HL-60 (cell line): Measurements from ENCODE around the gene HERC4.
A peak's percentile ranks its signal among the peaks of the same experiment; 100 is the strongest.

Experiments
- DNase-seq, 2 experiments: peaks; one replicate each; pipeline ENCODE4 v3.0.0-alpha.2; 2010 to 2020; ENCODE audit warnings: low read depth in 1 of 2, low spot score in 1 of 2
- H3K27ac ChIP-seq: fragments of 250-450 bp; sonication (Bioruptor Pico); replicated peaks from 2 replicates; pipeline ENCODE4 v1.5.1; 2020; ENCODE audit warnings: mild to moderate bottlenecking, moderate library complexity
- H3K27me3 ChIP-seq: fragments of 250-450 bp; sonication (Bioruptor Pico); 2 replicates; pipeline ENCODE4 v1.5.1; 2021; ENCODE audit warnings: mild to moderate bottlenecking, moderate library complexity; ENCODE audit not compliant: insufficient read depth, poor library complexity, severe bottlenecking
- H3K4me3 ChIP-seq: replicated peaks from 2 replicates; pipeline ENCODE4 v1.5.1; 2011; ENCODE audit warnings: mild to moderate bottlenecking, control low read depth, low read length; ENCODE audit not compliant: insufficient read depth
- CTCF ChIP-seq: IDR thresholded peaks from one replicate; pipeline ENCODE4 v1.5.1; 2011; ENCODE audit warnings: low read length, control low read depth, inconsistent platforms; ENCODE audit not compliant: insufficient read depth
- GABPA ChIP-seq: IDR thresholded peaks from 2 replicates; pipeline ENCODE4 v1.6.1; 2012; ENCODE audit warnings: low read depth
- POLR2AphosphoS5 ChIP-seq: IDR thresholded peaks from 2 replicates; pipeline ENCODE4 v1.6.1; 2012; ENCODE audit warnings: low read depth
- SPI1 ChIP-seq: IDR thresholded peaks from 2 replicates; pipeline ENCODE4 v1.6.1; 2012; ENCODE audit warnings: low read depth, mild to moderate bottlenecking, borderline replicate concordance
- TF ChIP-seq, protein P1 (sequence below): IDR thresholded peaks from 2 replicates; pipeline ENCODE4 v1.6.1; 2012; ENCODE audit warnings: low read depth; ENCODE audit not compliant: insufficient replicate concordance

The HERC4 gene

GRCh38 chr10:67893637-67894036 lies 181.4 kb downstream of the HERC4 start:
- TF ChIP-seq POLR2AphosphoS5: no peak
- TF ChIP-seq, protein P1, sequence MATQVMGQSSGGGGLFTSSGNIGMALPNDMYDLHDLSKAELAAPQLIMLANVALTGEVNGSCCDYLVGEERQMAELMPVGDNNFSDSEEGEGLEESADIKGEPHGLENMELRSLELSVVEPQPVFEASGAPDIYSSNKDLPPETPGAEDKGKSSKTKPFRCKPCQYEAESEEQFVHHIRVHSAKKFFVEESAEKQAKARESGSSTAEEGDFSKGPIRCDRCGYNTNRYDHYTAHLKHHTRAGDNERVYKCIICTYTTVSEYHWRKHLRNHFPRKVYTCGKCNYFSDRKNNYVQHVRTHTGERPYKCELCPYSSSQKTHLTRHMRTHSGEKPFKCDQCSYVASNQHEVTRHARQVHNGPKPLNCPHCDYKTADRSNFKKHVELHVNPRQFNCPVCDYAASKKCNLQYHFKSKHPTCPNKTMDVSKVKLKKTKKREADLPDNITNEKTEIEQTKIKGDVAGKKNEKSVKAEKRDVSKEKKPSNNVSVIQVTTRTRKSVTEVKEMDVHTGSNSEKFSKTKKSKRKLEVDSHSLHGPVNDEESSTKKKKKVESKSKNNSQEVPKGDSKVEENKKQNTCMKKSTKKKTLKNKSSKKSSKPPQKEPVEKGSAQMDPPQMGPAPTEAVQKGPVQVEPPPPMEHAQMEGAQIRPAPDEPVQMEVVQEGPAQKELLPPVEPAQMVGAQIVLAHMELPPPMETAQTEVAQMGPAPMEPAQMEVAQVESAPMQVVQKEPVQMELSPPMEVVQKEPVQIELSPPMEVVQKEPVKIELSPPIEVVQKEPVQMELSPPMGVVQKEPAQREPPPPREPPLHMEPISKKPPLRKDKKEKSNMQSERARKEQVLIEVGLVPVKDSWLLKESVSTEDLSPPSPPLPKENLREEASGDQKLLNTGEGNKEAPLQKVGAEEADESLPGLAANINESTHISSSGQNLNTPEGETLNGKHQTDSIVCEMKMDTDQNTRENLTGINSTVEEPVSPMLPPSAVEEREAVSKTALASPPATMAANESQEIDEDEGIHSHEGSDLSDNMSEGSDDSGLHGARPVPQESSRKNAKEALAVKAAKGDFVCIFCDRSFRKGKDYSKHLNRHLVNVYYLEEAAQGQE: no peak
- TF ChIP-seq SPI1: no peak
- no peak for TF ChIP-seq GABPA
- no peak for TF ChIP-seq CTCF
- Histone ChIP-seq H3K27ac (no peak overlapping the region), H3K4me3 (no peak overlapping the region), H3K27me3 (no peaks in the 10 kb centered on the region)
- DNase-seq: no peak

- TF ChIP-seq POLR2AphosphoS5 (no peak; the same call in 1 of the 2 replicates), CTCF (no peak), GABPA (no peak), SPI1 (no peak)
- TF ChIP-seq, protein P1: no peak
- DNase-seq: peak; percentile 45 to 88
- no peaks in the 10 kb centered on the region for H3K27me3 ChIP-seq
- peak overlapping the region; percentile 70 for H3K27ac ChIP-seq
- H3K4me3 ChIP-seq: peak overlapping the region; percentile 63
Observed at GRCh38 chr10:67884842-67885670, 190.0 kb downstream of the HERC4 start.

GRCh38 chr10:67884313-67884841 lies 190.7 kb downstream of the HERC4 start, which contains the start of gene SIRT1:
TSS of gene SIRT1 (plus strand) at chr10:67884656. CDS start at chr10:67884722, 66 bp downstream.
- peak; percentile 92 for TF ChIP-seq POLR2AphosphoS5
- TF ChIP-seq GABPA: no peak
- Histone ChIP-seq H3K27ac (peak within 1 kb of the TSS; percentile 70), H3K4me3 (peak within 1 kb of the TSS; percentile 63), H3K27me3 (no peaks in the 10 kb centered on the region)
- DNase-seq: peak; percentile 87 to 97

GRCh38 chr10:67883710-67884312 lies 191.3 kb downstream of the HERC4 start:
- TF ChIP-seq, protein P1: no peak
- no peak for DNase-seq
- no peaks in the 10 kb centered on the region for H3K27me3 ChIP-seq
- H3K27ac ChIP-seq: peak overlapping the region; percentile 55
- H3K4me3 ChIP-seq: peak overlapping the region; percentile 63
